HepG2 (cell line): ENCODE data around the gene BACH2. TPM values are rescaled to one million over a fixed set of nuclear protein-coding genes. Genes with fewer than 3 reads are reported as not detected.

Experiments used
- ATAC-seq: fragments of 200-7000 bp; cut with Tn5 transposase; 3 replicates; pipeline ENCODE4 v1.9.1; 2020; ENCODE audit warnings: mild to moderate bottlenecking, moderate library complexity
- BruUV-seq: library from RNA; stranded (reverse); fragments of 400-500 nt; replicated peaks from 2 replicates; lab custom pipeline; 2021; lab: Mats Ljungman, UMichigan
- CTCF ChIA-PET: fragments of 300-600 bp; formaldehyde crosslinking; extraction: SDS; loops from one replicate; lab custom pipeline; 2021; ENCODE audit warnings: low total read pairs, inconsistent platforms, low intra/inter-chr PET ratio; lab: Yijun Ruan, JAX
- POLR2A ChIA-PET: fragments of 350-600 bp; sonication (Branson Sonifier 250); formaldehyde crosslinking; loops from one replicate; lab custom pipeline; 2020; ENCODE audit warnings: antibody characterized with exemption, inconsistent platforms; lab: Yijun Ruan, JAX
- DNase-seq: peaks from one replicate; pipeline ENCODE4 v3.0.0-alpha.2; 2015; ENCODE audit warnings: low spot score
- FAIRE-seq: peaks from 3 replicates; lab custom pipeline; 2011; peaks lifted over from hg19 to GRCh38; lab: Jason Lieb, UNC
- H2AFZ ChIP-seq: one replicate; pipeline ENCODE4 v1.6.1; 2011; ENCODE audit warnings: low read length, inconsistent platforms
- H3K27ac ChIP-seq: fragments of 300-600 bp; 3 replicates; pipeline ENCODE4 v1.8.0; 2011; ENCODE audit warnings: mixed run types, mild to moderate bottlenecking, mixed read lengths, low read length, inconsistent platforms; ENCODE audit not compliant: insufficient read depth; ENCODE audit errors: extremely low read length
- H3K27me3 ChIP-seq, 2 experiments: fragments of 200-600 bp in 1 of 2; 2 replicates in 1 of 2; 3 replicates in 1 of 2; pipeline versions ENCODE4 v1.6.0 to v1.8.0; 2011; ENCODE audit warnings: low read length in 2 of 2, mild to moderate bottlenecking in 2 of 2, moderate library complexity in 2 of 2, inconsistent platforms in 1 of 2; ENCODE audit not compliant: insufficient read depth in 2 of 2, control insufficient read depth in 1 of 2
- H3K36me3 ChIP-seq, 2 experiments: fragments of 200-600 bp in 1 of 2; replicated peaks in 1 of 2; 2 replicates in 1 of 2; 3 replicates in 1 of 2; pipeline versions ENCODE4 v1.5.1 to v1.8.0; 2011; ENCODE audit warnings: low read length in 2 of 2, inconsistent platforms in 1 of 2; ENCODE audit not compliant: insufficient read depth in 2 of 2, control insufficient read depth in 1 of 2
- H3K4me1 ChIP-seq: 2 replicates; pipeline ENCODE4 v1.5.1; 2012; ENCODE audit warnings: low read length, inconsistent platforms; ENCODE audit not compliant: insufficient read depth
- H3K4me2 ChIP-seq: 2 replicates; pipeline ENCODE4 v1.6.0; 2011; ENCODE audit warnings: low read depth, low read length, inconsistent platforms
- H3K4me3 ChIP-seq, 3 experiments: fragments of 200-600 bp in 1 of 3; sonication (generic), shearing (Covaris generic) in 1 of 3; replicated peaks in 1 of 3; 2 replicates each; pipeline ENCODE4 v1.5.1; 2011 to 2016; ENCODE audit warnings: low read length in 3 of 3, inconsistent platforms in 2 of 3, low read depth in 2 of 3, mild to moderate bottlenecking in 2 of 3, control low read depth in 1 of 3, mixed read lengths in 1 of 3; ENCODE audit not compliant: insufficient read depth in 1 of 3
- H3K79me2 ChIP-seq: one replicate; pipeline ENCODE4 v1.6.1; 2011; ENCODE audit warnings: low read length, inconsistent platforms; ENCODE audit not compliant: insufficient read depth
- H3K9ac ChIP-seq: 2 replicates; pipeline ENCODE4 v1.6.0; 2011; ENCODE audit warnings: mild to moderate bottlenecking, low read depth, low read length, inconsistent platforms; ENCODE audit not compliant: insufficient read depth
- H3K9me3 ChIP-seq: 2 replicates; pipeline ENCODE4 v1.5.1; 2012; ENCODE audit warnings: mild to moderate bottlenecking, low read length
- H4K20me1 ChIP-seq: 2 replicates; pipeline ENCODE4 v1.6.0; 2011; ENCODE audit warnings: inconsistent platforms, mild to moderate bottlenecking, low read length, moderate library complexity; ENCODE audit not compliant: insufficient read depth
- CHCHD3 ChIP-seq: sonication (generic); formaldehyde crosslinking; IDR thresholded peaks from 2 replicates; pipeline ENCODE4 v1.8.0; 2022; ENCODE audit warnings: mild to moderate bottlenecking, missing genetic modification reagents, moderate library complexity
- FOXJ3 ChIP-seq: sonication (generic); formaldehyde crosslinking; IDR thresholded peaks from 2 replicates; pipeline ENCODE4 v1.4.0; 2020; ENCODE audit warnings: missing genetic modification reagents, mild to moderate bottlenecking, borderline replicate concordance
- FOXO1 ChIP-seq: sonication (generic); formaldehyde crosslinking; IDR thresholded peaks from 2 replicates; pipeline ENCODE4 v1.4.0; 2020; ENCODE audit warnings: missing genetic modification reagents
- KLF6 ChIP-seq: IDR thresholded peaks from 2 replicates; pipeline ENCODE4 v1.8.0; 2016; ENCODE audit warnings: missing biosample characterization, missing genetic modification reagents
- SCMH1 ChIP-seq: sonication (generic); formaldehyde crosslinking; IDR thresholded peaks from 2 replicates; pipeline ENCODE4 v1.9.0; 2021; ENCODE audit warnings: missing genetic modification reagents, mild to moderate bottlenecking, borderline replicate concordance
- ZBTB8A ChIP-seq: sonication (generic); formaldehyde crosslinking; IDR thresholded peaks from 2 replicates; pipeline ENCODE4 v1.4.0; 2020; ENCODE audit warnings: mild to moderate bottlenecking, low read depth, missing genetic modification reagents, borderline replicate concordance
- ZNF382 ChIP-seq: sonication (generic); formaldehyde crosslinking; IDR thresholded peaks from 2 replicates; pipeline ENCODE4 v1.5.0; 2020; ENCODE audit warnings: missing genetic modification reagents, mild to moderate bottlenecking, borderline replicate concordance
- ZNF552 ChIP-seq: sonication (generic); formaldehyde crosslinking; IDR thresholded peaks from 2 replicates; pipeline ENCODE4 v1.9.0; 2022; ENCODE audit warnings: missing genetic modification reagents, mild to moderate bottlenecking, borderline replicate concordance
- ZNF709 ChIP-seq: sonication (generic); formaldehyde crosslinking; IDR thresholded peaks from 2 replicates; pipeline ENCODE4 v1.5.0; 2020; ENCODE audit warnings: mild to moderate bottlenecking, missing genetic modification reagents
- ZNF850 ChIP-seq: sonication (generic); formaldehyde crosslinking; conservative IDR thresholded peaks from 2 replicates; pipeline ENCODE4 v1.9.0; 2021; ENCODE audit warnings: mild to moderate bottlenecking, missing genetic modification reagents
- WGBS: methylation state at CpG from one replicate; pipeline ENCODE4 v1.1.6; 2017; ENCODE audit warnings: low lambda C conversion rate; 5-methylcytosine and 5-hydroxymethylcytosine counted together
- in situ Hi-C: cut with HindIII; loops from 2 replicates; pipeline ENCODE4 v1.10.0; 2017; ENCODE audit warnings: low pct_unique_long_range_greater_than_20kb; ENCODE audit not compliant: extremely low pct_ligation_motif_present
- intact Hi-C: fragments of 100-400 bp; cut with micrococcal nuclease; formaldehyde crosslinking; loops from one replicate; pipeline ENCODE4 v1.10.0; 2022; ENCODE audit not compliant: unreplicated experiment
- polyA plus RNA-seq, 8 experiments: library from polyadenylated mRNA; depleted of rRNA in 3 of 8; stranded (reverse) in 7 of 8; unstranded in 1 of 8; fragments of >200 nt; fragmentation: Illumina TruSeq in 4 of 8; extraction: Trizol in 4 of 8; gene quantifications; 2 replicates each; pipeline versions ENCODE4 v1.2.1 to v1.2.3, GENCODE V29; 2011 to 2016; ENCODE audit warnings: low read depth in 4 of 8, missing spikeins in 1 of 8, mixed read lengths in 1 of 8; ENCODE audit not compliant: insufficient read depth in 1 of 8
- total RNA-seq, 5 experiments: library from RNA; depleted of rRNA; stranded (reverse); fragments of >200 nt; fragmentation: Illumina TruSeq; extraction: Trizol; gene quantifications; 2 replicates each; pipeline ENCODE4 v1.2.3, GENCODE V29; 2016; ENCODE audit warnings: low read depth in 1 of 5
- TF ChIP-seq, protein P1 (sequence below): sonication (generic); formaldehyde crosslinking; IDR thresholded peaks from 2 replicates; pipeline ENCODE4 v1.4.0; 2020; ENCODE audit warnings: missing genetic modification reagents
- TF ChIP-seq, protein P2 (sequence below): IDR thresholded peaks from 2 replicates; pipeline ENCODE4 v1.6.1; 2018; ENCODE audit warnings: missing genetic modification reagents, mild to moderate bottlenecking, missing compliant biosample characterization
- TF ChIP-seq, protein P3 (sequence below): sonication (generic); formaldehyde crosslinking; IDR thresholded peaks from 2 replicates; pipeline ENCODE4 v1.5.0; 2020; ENCODE audit warnings: missing genetic modification reagents
- TF ChIP-seq, protein P4 (sequence below): sonication (generic); formaldehyde crosslinking; conservative IDR thresholded peaks from 2 replicates; pipeline ENCODE4 v1.5.0; 2020; ENCODE audit warnings: missing genetic modification reagents

Gene BACH2
- total and polyA plus RNA-seq, 2 of the 13 experiments (the other 11 are each of a cell fraction or from before 2014, with no cell fraction given) = 0.01 TPM; not detected in 1

DNA sequence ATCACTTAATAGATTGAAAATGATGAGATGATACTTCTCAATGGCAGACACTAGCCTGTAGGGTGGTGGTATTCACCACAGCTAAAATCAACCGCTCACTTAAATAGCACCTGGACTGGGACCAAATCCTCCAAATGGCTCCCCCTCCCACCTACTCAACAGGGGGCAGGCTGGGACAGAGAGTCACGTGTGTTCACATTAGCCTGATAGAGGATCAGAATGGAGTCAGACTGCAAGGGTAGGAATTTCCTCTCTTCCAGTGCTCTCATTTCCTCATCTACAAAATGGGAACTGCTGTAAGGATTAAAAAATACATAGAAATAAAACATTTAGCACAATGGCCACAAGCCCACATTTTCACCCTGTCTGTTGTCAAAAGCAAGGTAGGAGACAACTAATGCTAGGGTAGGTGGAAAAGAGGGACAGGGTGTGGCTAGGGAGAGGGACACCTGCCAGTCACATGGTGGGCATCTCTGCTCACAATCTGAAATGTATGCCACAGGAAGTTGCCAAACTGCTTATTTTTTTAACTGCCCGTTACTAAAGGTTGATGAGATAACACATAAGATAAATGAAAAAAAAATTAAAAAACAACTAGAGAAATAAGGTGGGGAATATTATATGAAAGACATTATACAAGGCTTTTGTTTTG, 55.3 kb downstream of the BACH2 start (continued):
- TF ChIP-seq, protein P1, sequence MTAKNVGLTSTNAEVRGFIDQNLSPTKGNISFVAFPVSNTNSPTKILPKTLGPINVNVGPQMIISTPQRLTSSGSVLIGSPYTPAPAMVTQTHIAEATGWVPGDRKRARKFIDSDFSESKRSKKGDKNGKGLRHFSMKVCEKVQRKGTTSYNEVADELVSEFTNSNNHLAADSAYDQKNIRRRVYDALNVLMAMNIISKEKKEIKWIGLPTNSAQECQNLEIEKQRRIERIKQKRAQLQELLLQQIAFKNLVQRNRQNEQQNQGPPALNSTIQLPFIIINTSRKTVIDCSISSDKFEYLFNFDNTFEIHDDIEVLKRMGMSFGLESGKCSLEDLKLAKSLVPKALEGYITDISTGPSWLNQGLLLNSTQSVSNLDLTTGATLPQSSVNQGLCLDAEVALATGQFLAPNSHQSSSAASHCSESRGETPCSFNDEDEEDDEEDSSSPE (CRISPR knock-in tag) = no peak
- TF ChIP-seq KLF6 (CRISPR knock-in tag) = no peak
- TF ChIP-seq, protein P2, sequence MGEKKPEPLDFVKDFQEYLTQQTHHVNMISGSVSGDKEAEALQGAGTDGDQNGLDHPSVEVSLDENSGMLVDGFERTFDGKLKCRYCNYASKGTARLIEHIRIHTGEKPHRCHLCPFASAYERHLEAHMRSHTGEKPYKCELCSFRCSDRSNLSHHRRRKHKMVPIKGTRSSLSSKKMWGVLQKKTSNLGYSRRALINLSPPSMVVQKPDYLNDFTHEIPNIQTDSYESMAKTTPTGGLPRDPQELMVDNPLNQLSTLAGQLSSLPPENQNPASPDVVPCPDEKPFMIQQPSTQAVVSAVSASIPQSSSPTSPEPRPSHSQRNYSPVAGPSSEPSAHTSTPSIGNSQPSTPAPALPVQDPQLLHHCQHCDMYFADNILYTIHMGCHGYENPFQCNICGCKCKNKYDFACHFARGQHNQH (CRISPR knock-in tag) = no peak
- TF ChIP-seq ZNF850 (CRISPR knock-in tag) = no peak
- TF ChIP-seq, all 625 proteins: peak for 0

DNA sequence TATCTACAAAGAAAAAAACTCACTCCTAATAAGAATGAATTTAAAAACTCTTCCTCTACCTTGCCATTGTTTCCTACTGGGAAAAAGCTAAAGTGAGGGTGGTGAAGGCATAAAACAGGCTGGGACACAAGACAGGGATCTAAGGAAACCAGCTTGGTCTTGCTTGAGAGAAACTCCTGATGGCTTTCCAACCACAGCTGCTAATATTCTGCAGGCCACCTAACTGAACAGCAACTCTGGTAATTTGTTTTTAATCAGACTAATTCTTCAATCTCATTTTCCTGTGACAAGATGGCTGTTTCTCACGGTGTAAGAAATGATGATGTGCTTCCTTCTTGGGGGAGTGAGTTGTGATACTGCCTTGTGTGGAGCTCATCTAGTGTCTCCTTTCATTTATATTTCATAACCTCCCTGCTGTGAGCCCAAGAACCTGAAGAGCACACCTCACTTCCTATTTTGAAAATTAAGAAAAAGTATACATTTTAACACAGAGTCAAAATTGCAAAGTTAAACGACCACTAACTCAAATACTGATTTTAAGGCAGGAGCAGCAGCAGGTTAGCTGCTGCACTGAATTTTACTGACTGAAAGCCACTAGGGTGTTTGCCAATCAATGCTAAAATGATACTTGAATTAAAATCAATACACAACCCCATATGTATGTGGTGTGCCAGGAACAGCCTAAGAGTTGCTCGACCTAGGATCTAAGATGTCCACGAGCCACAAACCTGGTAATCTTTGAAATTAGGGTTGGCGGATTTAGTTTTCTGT, 58.0 kb downstream of the BACH2 start:
- no peaks in the 10 kb centered on the region for H3K36me3 ChIP-seq
- no peaks in the 10 kb centered on the region for H4K20me1 ChIP-seq
- H2AFZ ChIP-seq = no peak overlapping the region
- no peak overlapping the region for H3K4me2 ChIP-seq
- BruUV-seq = no TSS peak
- POLR2A ChIA-PET = no interaction called here
- 20% methylated on average over 5 of the region's 5 CpGs for WGBS
- intact Hi-C loops (no loop called here), in situ Hi-C loops (no loop called here)
- CTCF ChIA-PET = no interaction called here
- DNase-seq (no peak), FAIRE-seq (no peak), ATAC-seq (no peak)
- peaks cover 17% of the 10 kb centered on the region for H3K4me1 ChIP-seq
- H3K79me2 ChIP-seq = no peaks in the 10 kb centered on the region
- no peaks in the 10 kb centered on the region for H3K9me3 ChIP-seq
- no peaks in the 10 kb centered on the region; a peak in 2 of 5 replicates for H3K27me3 ChIP-seq
- H3K4me3 ChIP-seq = no peak overlapping the region
- H3K9ac ChIP-seq = no peak overlapping the region
- H3K27ac ChIP-seq = no peak overlapping the region
- TF ChIP-seq SCMH1 (CRISPR knock-in tag) (no peak), CHCHD3 (CRISPR knock-in tag) (no peak), ZNF552 (no peak), FOXJ3 (no peak), FOXO1 (CRISPR knock-in tag) (no peak), ZNF382 (no peak), ZNF709 (no peak), ZBTB8A (CRISPR knock-in tag) (no peak)
- TF ChIP-seq, protein P3, sequence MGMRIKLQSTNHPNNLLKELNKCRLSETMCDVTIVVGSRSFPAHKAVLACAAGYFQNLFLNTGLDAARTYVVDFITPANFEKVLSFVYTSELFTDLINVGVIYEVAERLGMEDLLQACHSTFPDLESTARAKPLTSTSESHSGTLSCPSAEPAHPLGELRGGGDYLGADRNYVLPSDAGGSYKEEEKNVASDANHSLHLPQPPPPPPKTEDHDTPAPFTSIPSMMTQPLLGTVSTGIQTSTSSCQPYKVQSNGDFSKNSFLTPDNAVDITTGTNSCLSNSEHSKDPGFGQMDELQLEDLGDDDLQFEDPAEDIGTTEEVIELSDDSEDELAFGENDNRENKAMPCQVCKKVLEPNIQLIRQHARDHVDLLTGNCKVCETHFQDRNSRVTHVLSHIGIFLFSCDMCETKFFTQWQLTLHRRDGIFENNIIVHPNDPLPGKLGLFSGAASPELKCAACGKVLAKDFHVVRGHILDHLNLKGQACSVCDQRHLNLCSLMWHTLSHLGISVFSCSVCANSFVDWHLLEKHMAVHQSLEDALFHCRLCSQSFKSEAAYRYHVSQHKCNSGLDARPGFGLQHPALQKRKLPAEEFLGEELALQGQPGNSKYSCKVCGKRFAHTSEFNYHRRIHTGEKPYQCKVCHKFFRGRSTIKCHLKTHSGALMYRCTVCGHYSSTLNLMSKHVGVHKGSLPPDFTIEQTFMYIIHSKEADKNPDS (CRISPR knock-in tag) = no peak
- TF ChIP-seq, protein P4, sequence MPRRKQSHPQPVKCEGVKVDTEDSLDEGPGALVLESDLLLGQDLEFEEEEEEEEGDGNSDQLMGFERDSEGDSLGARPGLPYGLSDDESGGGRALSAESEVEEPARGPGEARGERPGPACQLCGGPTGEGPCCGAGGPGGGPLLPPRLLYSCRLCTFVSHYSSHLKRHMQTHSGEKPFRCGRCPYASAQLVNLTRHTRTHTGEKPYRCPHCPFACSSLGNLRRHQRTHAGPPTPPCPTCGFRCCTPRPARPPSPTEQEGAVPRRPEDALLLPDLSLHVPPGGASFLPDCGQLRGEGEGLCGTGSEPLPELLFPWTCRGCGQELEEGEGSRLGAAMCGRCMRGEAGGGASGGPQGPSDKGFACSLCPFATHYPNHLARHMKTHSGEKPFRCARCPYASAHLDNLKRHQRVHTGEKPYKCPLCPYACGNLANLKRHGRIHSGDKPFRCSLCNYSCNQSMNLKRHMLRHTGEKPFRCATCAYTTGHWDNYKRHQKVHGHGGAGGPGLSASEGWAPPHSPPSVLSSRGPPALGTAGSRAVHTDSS (CRISPR knock-in tag) = no peak
